Mucosa of stomach (tissue), 1 donor: ENCODE results near the gene TMEM255B.
"Not testable (repeated sequence)": the region's sequence is repeated elsewhere in the genome, so short reads cannot be mapped to it uniquely, and the experiment has no call there.

Experiments
- H3K27me3 ChIP-seq: one replicate; pipeline ENCODE4 v1.7.0; 2013; ENCODE audit warnings: mild to moderate bottlenecking, low read length; ENCODE audit not compliant: control insufficient read depth, insufficient read depth
- H3K36me3 ChIP-seq: one replicate; pipeline ENCODE4 v1.7.0; 2013; ENCODE audit warnings: low read length; ENCODE audit not compliant: control insufficient read depth, insufficient read depth
- H3K4me1 ChIP-seq: one replicate; pipeline ENCODE4 v1.7.0; 2013; ENCODE audit warnings: mild to moderate bottlenecking, low read length; ENCODE audit not compliant: control insufficient read depth, insufficient read depth
- H3K4me3 ChIP-seq: one replicate; pipeline ENCODE4 v1.7.0; 2013; ENCODE audit warnings: low read length
- H3K9ac ChIP-seq: one replicate; pipeline ENCODE4 v1.7.0; 2013; ENCODE audit warnings: mild to moderate bottlenecking, low read length, moderate library complexity
- H3K9me3 ChIP-seq: one replicate; pipeline ENCODE4 v1.7.0; 2013; ENCODE audit warnings: mild to moderate bottlenecking, low read length, moderate library complexity; ENCODE audit not compliant: control insufficient read depth
- donor health status: Pancreatic carcinoma.

TMEM255B gene

GRCh38 chr13:113746671-113747070, 12.4 kb upstream of the TMEM255B start:
- peaks cover 9% of the 10 kb centered on the region for H3K4me1 ChIP-seq
- peaks cover 4% of the 10 kb centered on the region for H3K27me3 ChIP-seq
- no peaks in the 10 kb centered on the region for H3K9me3 ChIP-seq
- H3K36me3 ChIP-seq = no peaks in the 10 kb centered on the region
- H3K4me3 ChIP-seq = no peak overlapping the region
- H3K9ac ChIP-seq = no peak overlapping the region

GRCh38 chr13:113747291-113747833, 11.7 kb upstream of the TMEM255B start:
- H3K36me3 ChIP-seq = no peaks in the 10 kb centered on the region
- H3K4me3 ChIP-seq = no peak overlapping the region
- H3K27me3 ChIP-seq = no peaks in the 10 kb centered on the region
- peaks cover 3% of the 10 kb centered on the region for H3K4me1 ChIP-seq
- H3K9ac ChIP-seq = no peak overlapping the region
- H3K9me3 ChIP-seq = no peaks in the 10 kb centered on the region

GRCh38 chr13:113748101-113748861, 10.7 kb upstream of the TMEM255B start:
- Histone ChIP-seq H3K27me3 (no peaks in the 10 kb centered on the region), H3K9ac (no peak overlapping the region), H3K36me3 (no peaks in the 10 kb centered on the region), H3K9me3 (no peaks in the 10 kb centered on the region), H3K4me3 (no peak overlapping the region), H3K4me1 (no peaks in the 10 kb centered on the region)

GRCh38 chr13:113748862-113749451, 10.1 kb upstream of the TMEM255B start:
- no peak overlapping the region for H3K4me3 ChIP-seq
- no peaks in the 10 kb centered on the region for H3K36me3 ChIP-seq
- H3K4me1 ChIP-seq = no peaks in the 10 kb centered on the region
- peaks cover 2% of the 10 kb centered on the region for H3K27me3 ChIP-seq
- H3K9ac ChIP-seq = no peak overlapping the region
- no peaks in the 10 kb centered on the region for H3K9me3 ChIP-seq

GRCh38 chr13:113749507-113749906, 9.5 kb upstream of the TMEM255B start:
- no peak overlapping the region for H3K4me3 ChIP-seq
- peaks cover 5% of the 10 kb centered on the region for H3K27me3 ChIP-seq

GRCh38 chr13:113749967-113750366, 9.1 kb upstream of the TMEM255B start:
- Histone ChIP-seq H3K36me3 (no peaks in the 10 kb centered on the region), H3K27me3 (peaks cover 9% of the 10 kb centered on the region), H3K4me3 (no peak overlapping the region), H3K4me1 (no peaks in the 10 kb centered on the region), H3K9ac (no peak overlapping the region), H3K9me3 (no peaks in the 10 kb centered on the region)

More at GRCh38 chr13:113749507-113749906, 9.5 kb upstream of the TMEM255B start:
- Histone ChIP-seq H3K36me3 (no peaks in the 10 kb centered on the region), H3K4me1 (no peaks in the 10 kb centered on the region), H3K9me3 (no peaks in the 10 kb centered on the region), H3K9ac (no peak overlapping the region)

GRCh38 chr13:113750554-113751399, 8.2 kb upstream of the TMEM255B start:
- Histone ChIP-seq H3K36me3 (no peaks in the 10 kb centered on the region), H3K4me3 (no peak overlapping the region), H3K9me3 (no peaks in the 10 kb centered on the region), H3K27me3 (peaks cover 9% of the 10 kb centered on the region), H3K9ac (no peak overlapping the region), H3K4me1 (no peaks in the 10 kb centered on the region)

- Histone ChIP-seq H3K9ac (no peak overlapping the region), H3K36me3 (no peaks in the 10 kb centered on the region), H3K27me3 (peaks cover 9% of the 10 kb centered on the region), H3K4me3 (no peak overlapping the region), H3K4me1 (no peaks in the 10 kb centered on the region), H3K9me3 (no peaks in the 10 kb centered on the region)
These were observed 7.5 kb upstream of the TMEM255B start for GRCh38 chr13:113751491-113751890.

GRCh38 chr13:113752211-113752986, 6.6 kb upstream of the TMEM255B start:
- not testable (repeated sequence) for H3K9ac ChIP-seq, H3K36me3 ChIP-seq, H3K9me3 ChIP-seq, H3K4me3 ChIP-seq, H3K4me1 ChIP-seq, H3K27me3 ChIP-seq

- H3K4me1 ChIP-seq = peaks cover under 1% of the 10 kb centered on the region
- H3K9ac ChIP-seq = no peak overlapping the region
These were observed 5.9 kb upstream of the TMEM255B start for GRCh38 chr13:113753171-113753570.

GRCh38 chr13:113754242-113754641, 4.8 kb upstream of the TMEM255B start:
- Histone ChIP-seq H3K27me3 (peaks cover 11% of the 10 kb centered on the region), H3K9me3 (no peaks in the 10 kb centered on the region), H3K9ac (no peak overlapping the region)

More at GRCh38 chr13:113753171-113753570, 5.9 kb upstream of the TMEM255B start:
- Histone ChIP-seq H3K4me3 (no peak overlapping the region), H3K9me3 (no peaks in the 10 kb centered on the region), H3K27me3 (peaks cover 9% of the 10 kb centered on the region), H3K36me3 (no peaks in the 10 kb centered on the region)

More at GRCh38 chr13:113754242-113754641, 4.8 kb upstream of the TMEM255B start:
- H3K4me3 ChIP-seq = no peak overlapping the region
- peaks cover 10% of the 10 kb centered on the region for H3K4me1 ChIP-seq
- H3K36me3 ChIP-seq = no peaks in the 10 kb centered on the region
